SK-N-SH (cell line): ENCODE measurements around the gene ZNF664. TPM values are rescaled to one million over a fixed set of nuclear protein-coding genes. Genes with fewer than 3 reads are reported as not detected.

ENCODE experiments used
- CTCF ChIA-PET: fragments of 300-600, 350-600 bp; formaldehyde crosslinking; extraction: SDS; loops from one replicate; lab custom pipeline; 2021; lab: Yijun Ruan, JAX
- POLR2A ChIA-PET: fragments of 350-600 bp; sonication (Branson Sonifier 250); formaldehyde crosslinking; extraction: SDS; loops from one replicate; lab custom pipeline; 2020; ENCODE audit warnings: antibody characterized with exemption, inconsistent platforms; lab: Yijun Ruan, JAX
- DNase-seq: peaks from one replicate; pipeline ENCODE4 v3.0.0; 2012
- H2AFZ ChIP-seq: fragments of 200-600 bp; sonication (generic); 2 replicates; pipeline ENCODE4 v1.8.1; 2016; ENCODE audit warnings: antibody characterized with exemption, mild to moderate bottlenecking, low read depth
- H3F3A ChIP-seq: fragments of 200-600 bp; sonication (generic); replicated peaks from 2 replicates; pipeline ENCODE3; 2016; ENCODE audit warnings: antibody characterized with exemption, mild to moderate bottlenecking; ENCODE audit not compliant: insufficient read depth
- H3K27ac ChIP-seq, 2 experiments: fragments of 200-500 bp in 1 of 2; fragments of 200-600 bp in 1 of 2; sonication (Bioruptor generic) in 1 of 2; sonication (generic), shearing (Covaris generic) in 1 of 2; 2 replicates each; pipeline versions ENCODE4 v1.5.1 to v1.6.1; 2014 to 2016; ENCODE audit warnings: low read depth in 2 of 2, inconsistent platforms in 1 of 2, low read length in 1 of 2, mild to moderate bottlenecking in 1 of 2, mixed read lengths in 1 of 2
- H3K27me3 ChIP-seq: fragments of 200-600 bp; sonication (generic), shearing (Covaris generic); 2 replicates; pipeline ENCODE4 v1.6.1; 2016; ENCODE audit warnings: mixed run types; ENCODE audit not compliant: insufficient read depth
- H3K36me3 ChIP-seq, 2 experiments: fragments of 200-500 bp in 1 of 2; fragments of 200-600 bp in 1 of 2; sonication (Bioruptor generic) in 1 of 2; sonication (generic) in 1 of 2; replicated peaks in 1 of 2; 2 replicates each; pipeline versions ENCODE3 to v1.5.1; 2014 to 2016; ENCODE audit warnings: low read length in 1 of 2, mild to moderate bottlenecking in 1 of 2; ENCODE audit not compliant: insufficient read depth in 2 of 2, control insufficient read depth in 1 of 2
- H3K4me1 ChIP-seq, 2 experiments: fragments of 200-500 bp in 1 of 2; fragments of 200-600 bp in 1 of 2; sonication (Bioruptor generic) in 1 of 2; sonication (generic), shearing (Covaris generic) in 1 of 2; 2 replicates each; pipeline versions ENCODE4 v1.5.1 to v1.6.1; 2014 to 2016; ENCODE audit warnings: low read depth in 1 of 2, low read length in 1 of 2, mixed run types in 1 of 2; ENCODE audit not compliant: insufficient read depth in 2 of 2, control insufficient read depth in 1 of 2
- H3K4me2 ChIP-seq: fragments of 200-600 bp; sonication (generic), shearing (Covaris generic); 2 replicates; pipeline ENCODE4 v1.6.1; 2017; ENCODE audit warnings: mixed run types
- H3K4me3 ChIP-seq, 2 experiments: fragments of 200-500 bp in 1 of 2; fragments of 200-600 bp in 1 of 2; sonication (Bioruptor generic) in 1 of 2; sonication (generic), shearing (Covaris generic) in 1 of 2; 2 replicates each; pipeline versions ENCODE4 v1.5.1 to v1.8.1; 2014 to 2016; ENCODE audit warnings: low read depth in 2 of 2, inconsistent platforms in 1 of 2, low read length in 1 of 2, mild to moderate bottlenecking in 1 of 2, mixed read lengths in 1 of 2, moderate library complexity in 1 of 2
- H3K79me2 ChIP-seq: fragments of 200-600 bp; sonication (generic); 2 replicates; pipeline ENCODE4 v1.8.1; 2017; ENCODE audit warnings: mild to moderate bottlenecking; ENCODE audit not compliant: insufficient read depth
- H3K9ac ChIP-seq: fragments of 200-600 bp; sonication (generic); 2 replicates; pipeline ENCODE4 v1.6.1; 2017; ENCODE audit warnings: mixed run types
- H3K9me2 ChIP-seq: fragments of 200-600 bp; sonication (generic); 2 replicates; pipeline ENCODE4 v1.6.1; 2017; ENCODE audit warnings: mixed run types
- H3K9me3 ChIP-seq: fragments of 200-600 bp; sonication (generic); 2 replicates; pipeline ENCODE4 v1.6.1; 2017; ENCODE audit warnings: mixed run types, mild to moderate bottlenecking, moderate library complexity
- H4K20me1 ChIP-seq: fragments of 200-600 bp; sonication (generic); 2 replicates; pipeline ENCODE4 v1.6.1; 2017; ENCODE audit warnings: mild to moderate bottlenecking, mixed run types; ENCODE audit not compliant: insufficient read depth
- FOSL2 ChIP-seq: IDR thresholded peaks from 2 replicates; pipeline ENCODE4 v1.4.0; 2012; ENCODE audit warnings: low read depth, mild to moderate bottlenecking, moderate library complexity, borderline replicate concordance
- JUND ChIP-seq: IDR thresholded peaks from 2 replicates; pipeline ENCODE4 v1.4.0; 2012
- MAX ChIP-seq: IDR thresholded peaks from 2 replicates; pipeline ENCODE4 v1.4.0; 2012; ENCODE audit warnings: low read depth
- MXI1 ChIP-seq: IDR thresholded peaks from 2 replicates; pipeline ENCODE4 v1.6.1; 2012; ENCODE audit warnings: mild to moderate bottlenecking, low read depth, low read length, improper control_type of control experiment
- POLR2AphosphoS5 ChIP-seq: IDR thresholded peaks from 2 replicates; pipeline ENCODE4 v1.6.1; 2012; ENCODE audit warnings: low read depth, low read length
- REST ChIP-seq: IDR thresholded peaks from 2 replicates; pipeline ENCODE4 v1.6.1; 2012; ENCODE audit warnings: mild to moderate bottlenecking, low read depth, low read length, moderate library complexity
- USF2 ChIP-seq: fragments of 150-350 bp; IDR thresholded peaks from 2 replicates; pipeline ENCODE4 v1.6.1; 2017; ENCODE audit warnings: antibody characterized with exemption, low read length, low read depth, borderline replicate concordance
- YY1 ChIP-seq: IDR thresholded peaks from 2 replicates; pipeline ENCODE4 v1.4.0; 2012; ENCODE audit warnings: low read depth, mild to moderate bottlenecking
- WGBS: methylation state at CpG from one replicate; pipeline ENCODE4 v1.1.6; 2017; ENCODE audit warnings: low lambda C conversion rate; 5-methylcytosine and 5-hydroxymethylcytosine counted together
- polyA plus RNA-seq, 3 experiments: library from polyadenylated mRNA; depleted of rRNA; stranded (reverse); fragments of >200 nt; gene quantifications; 2 replicates each; pipeline ENCODE4 v1.2.3, GENCODE V29; 2012
- TF ChIP-seq, protein P1 (sequence below): IDR thresholded peaks from 2 replicates; pipeline ENCODE4 v1.4.0; 2012; ENCODE audit warnings: low read depth, borderline replicate concordance
- TF ChIP-seq, protein P2 (sequence below): IDR thresholded peaks from 2 replicates; pipeline ENCODE4 v1.4.0; 2012; ENCODE audit warnings: low read depth, borderline replicate concordance

The ZNF664 gene
- polyA plus RNA-seq, 1 of the 3 experiments (the other 2 are of a cell fraction), result 34.9 TPM

GRCh38 chr12:123997033-123997822, 24.2 kb downstream of the ZNF664 start:
- H3K4me1 ChIP-seq, result peaks cover 15 to 25% of the 10 kb centered on the region in 2 experiments; a peak in 2 of 4 replicates
- no peak overlapping the region for H3K4me3 ChIP-seq
- H3K9me2 ChIP-seq, result no peaks in the 10 kb centered on the region
- H3F3A ChIP-seq, result no peaks in the 10 kb centered on the region
- TF ChIP-seq, protein P1, sequence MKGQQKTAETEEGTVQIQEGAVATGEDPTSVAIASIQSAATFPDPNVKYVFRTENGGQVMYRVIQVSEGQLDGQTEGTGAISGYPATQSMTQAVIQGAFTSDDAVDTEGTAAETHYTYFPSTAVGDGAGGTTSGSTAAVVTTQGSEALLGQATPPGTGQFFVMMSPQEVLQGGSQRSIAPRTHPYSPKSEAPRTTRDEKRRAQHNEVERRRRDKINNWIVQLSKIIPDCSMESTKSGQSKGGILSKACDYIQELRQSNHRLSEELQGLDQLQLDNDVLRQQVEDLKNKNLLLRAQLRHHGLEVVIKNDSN, result no peak
- TF ChIP-seq, all 33 proteins: peak for 0
- CTCF ChIA-PET, result interaction anchor here (0.7 to 4.8 kb wide), 6 partner anchors 10 to 775 kb away, joined by 3 to 24 read pairs (median 6); no protein-coding TSS in a partner anchor
- Histone ChIP-seq H3K9ac (no peak overlapping the region), H2AFZ (no peak overlapping the region), H3K36me3 (peaks cover 24 to 74% of the 10 kb centered on the region in 2 experiments), H3K79me2 (peaks cover 37% of the 10 kb centered on the region; the same call in 1 of the 2 replicates), H4K20me1 (0 out of 2 replicates have a peak, but pooled peaks cover 9% of the 10 kb centered on the region), H3K27ac (no peak overlapping the region), H3K4me2 (no peak overlapping the region), H3K9me3 (no peaks in the 10 kb centered on the region), H3K27me3 (no peaks in the 10 kb centered on the region)
- POLR2A ChIA-PET, result interaction anchor here (0.6 to 1.0 kb wide), 2 partner anchors 24 to 917 kb away, joined by 3 to 4 read pairs; partner anchors contain the start of genes CCDC92, UBC and ZNF664
- DNase-seq, result no peak
- WGBS, result 92% methylated on average over 6 of the region's 6 CpGs

DNA sequence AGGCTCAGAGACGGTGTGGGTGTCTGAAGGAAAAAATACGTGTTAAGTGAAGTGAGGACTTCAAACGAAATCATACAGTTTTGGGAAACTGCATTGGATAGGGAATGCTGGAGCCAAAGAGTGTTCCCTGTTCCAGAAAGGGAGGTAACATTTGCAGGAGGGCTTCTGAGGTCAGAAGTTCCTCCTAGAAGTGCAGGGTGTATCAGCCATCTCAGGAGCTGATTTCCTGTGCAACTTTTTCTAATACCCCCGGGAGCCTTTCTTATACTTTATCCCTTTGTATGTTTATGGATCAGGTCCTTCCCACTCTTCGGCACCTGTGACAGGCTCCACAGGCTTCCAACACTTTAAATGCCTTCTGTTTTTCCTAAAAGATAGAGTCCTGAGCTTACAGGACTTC, 24.9 kb downstream of the ZNF664 start:
- TF ChIP-seq MAX, result no peak
- no peak for TF ChIP-seq YY1
- no peak for TF ChIP-seq JUND
- TF ChIP-seq MXI1, result no peak
- TF ChIP-seq, protein P2, sequence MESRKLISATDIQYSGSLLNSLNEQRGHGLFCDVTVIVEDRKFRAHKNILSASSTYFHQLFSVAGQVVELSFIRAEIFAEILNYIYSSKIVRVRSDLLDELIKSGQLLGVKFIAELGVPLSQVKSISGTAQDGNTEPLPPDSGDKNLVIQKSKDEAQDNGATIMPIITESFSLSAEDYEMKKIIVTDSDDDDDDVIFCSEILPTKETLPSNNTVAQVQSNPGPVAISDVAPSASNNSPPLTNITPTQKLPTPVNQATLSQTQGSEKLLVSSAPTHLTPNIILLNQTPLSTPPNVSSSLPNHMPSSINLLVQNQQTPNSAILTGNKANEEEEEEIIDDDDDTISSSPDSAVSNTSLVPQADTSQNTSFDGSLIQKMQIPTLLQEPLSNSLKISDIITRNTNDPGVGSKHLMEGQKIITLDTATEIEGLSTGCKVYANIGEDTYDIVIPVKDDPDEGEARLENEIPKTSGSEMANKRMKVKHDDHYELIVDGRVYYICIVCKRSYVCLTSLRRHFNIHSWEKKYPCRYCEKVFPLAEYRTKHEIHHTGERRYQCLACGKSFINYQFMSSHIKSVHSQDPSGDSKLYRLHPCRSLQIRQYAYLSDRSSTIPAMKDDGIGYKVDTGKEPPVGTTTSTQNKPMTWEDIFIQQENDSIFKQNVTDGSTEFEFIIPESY, result no peak
- no peak for TF ChIP-seq POLR2AphosphoS5
- TF ChIP-seq USF2, result no peak
- TF ChIP-seq FOSL2, result no peak
- TF ChIP-seq REST, result no peak
- peaks cover 15 to 25% of the 10 kb centered on the region in 2 experiments; a peak in 2 of 4 replicates for H3K4me1 ChIP-seq
- WGBS, result 81% methylated on average over 5 of the region's 5 CpGs
- no peaks in the 10 kb centered on the region for H3K27me3 ChIP-seq
- H3K36me3 ChIP-seq, result peaks cover 21 to 67% of the 10 kb centered on the region in 2 experiments
- H3F3A ChIP-seq, result no peaks in the 10 kb centered on the region
- peaks cover 41% of the 10 kb centered on the region; the same call in 1 of the 2 replicates for H3K79me2 ChIP-seq
- H3K9me3 ChIP-seq, result no peaks in the 10 kb centered on the region
- H3K4me2 ChIP-seq, result no peak overlapping the region
- 0 out of 2 replicates have a peak, but pooled peaks cover 9% of the 10 kb centered on the region for H4K20me1 ChIP-seq
- H3K9ac ChIP-seq, result no peak overlapping the region
- CTCF ChIA-PET, result interaction anchor here (0.7 to 4.8 kb wide), 5 partner anchors 11 to 774 kb away, joined by 3 to 24 read pairs (median 5); no protein-coding TSS in a partner anchor
- H3K4me3 ChIP-seq, result no peak overlapping the region
- no peak for DNase-seq
- 0 out of 4 replicates have a peak overlapping the region, but pooled peaks of 1 of the 2 experiments have one; percentile 18 for H3K27ac ChIP-seq
- no peaks in the 10 kb centered on the region for H3K9me2 ChIP-seq
- POLR2A ChIA-PET, result interaction anchor here (1.1 kb wide), 1 partner anchor 18 kb away, joined by 3 read pairs; no protein-coding TSS in a partner anchor
- H2AFZ ChIP-seq, result no peak overlapping the region
